ENCODE measurements around the gene DNAJB9. TPM values are rescaled to one million over a fixed set of nuclear protein-coding genes. Genes with fewer than 3 reads are reported as not detected.

Gene DNAJB9
- total RNA-seq, 1 experiment from 2014 or later = 12.9 TPM

- H3K27ac ChIP-seq (ENCODE audit: low read depth, low read length, poor library complexity, severe bottlenecking) = no peak overlapping the region
- ChIA-PET POLR2A (ENCODE audit: low non-redundant PET) (no interaction called here), CTCF (no interaction called here)
- BruUV-seq (replicated peaks) = no TSS peak
- intact Hi-C loops (cut with micrococcal nuclease; ENCODE audit: unreplicated experiment) = no loop called here
- no peaks in the 10 kb centered on the region for H3K36me3 ChIP-seq (ENCODE audit: insufficient read depth, low read length, poor library complexity, severe bottlenecking)
- no peak overlapping the region for H3K4me3 ChIP-seq (ENCODE audit: low read depth, low read length, poor library complexity, severe bottlenecking)
- no peaks in the 10 kb centered on the region for H3K27me3 ChIP-seq (replicated peaks; ENCODE audit: insufficient read depth, low read depth, low read length, poor library complexity)
- H3K4me1 ChIP-seq (ENCODE audit: insufficient read depth, low read length, poor library complexity, severe bottlenecking) = peaks cover 7% of the 10 kb centered on the region
- H3K9me3 ChIP-seq (ENCODE audit: low read depth, low read length, poor library complexity, severe bottlenecking) = no peaks in the 10 kb centered on the region
- DNase-seq (ENCODE audit: low spot score) = no peak
- TF ChIP-seq CTCF (conservative IDR thresholded peaks at IDR 0.05; ENCODE audit: low read depth, low read length) = no peak
Measured at GRCh38 chr7:108529341-108529740, 40.3 kb upstream of the DNAJB9 start.

- Histone ChIP-seq H3K27me3 (replicated peaks; ENCODE audit: insufficient read depth, low read depth, low read length, poor library complexity) (no peaks in the 10 kb centered on the region), H3K4me3 (ENCODE audit: low read depth, low read length, poor library complexity, severe bottlenecking) (no peak overlapping the region), H3K36me3 (ENCODE audit: insufficient read depth, low read length, poor library complexity, severe bottlenecking) (no peaks in the 10 kb centered on the region), H3K4me1 (ENCODE audit: insufficient read depth, low read length, poor library complexity, severe bottlenecking) (no peaks in the 10 kb centered on the region), H3K9me3 (ENCODE audit: low read depth, low read length, poor library complexity, severe bottlenecking) (no peaks in the 10 kb centered on the region), H3K27ac (ENCODE audit: low read depth, low read length, poor library complexity, severe bottlenecking) (no peak overlapping the region)
- DNase-seq (ENCODE audit: low spot score) = no peak
- no TSS peak for BruUV-seq (replicated peaks)
- POLR2A ChIA-PET (ENCODE audit: low non-redundant PET) = no interaction called here
- CTCF ChIA-PET = no interaction called here
- intact Hi-C loops (cut with micrococcal nuclease; ENCODE audit: unreplicated experiment) = no loop called here
- TF ChIP-seq EZH2 (IDR thresholded peaks at IDR 0.05; ENCODE audit: borderline replicate concordance, low read depth, low read length, poor library complexity, severe bottlenecking) (no peak), CTCF (conservative IDR thresholded peaks at IDR 0.05; ENCODE audit: low read depth, low read length) (no peak)
Measured at GRCh38 chr7:108533712-108534111, 36.0 kb upstream of the DNAJB9 start.

- no peaks in the 10 kb centered on the region for H3K9me3 ChIP-seq (ENCODE audit: low read depth, low read length, poor library complexity, severe bottlenecking)
- DNase-seq (ENCODE audit: low spot score) = no peak
- no TSS peak for BruUV-seq (replicated peaks)
- H3K27me3 ChIP-seq (replicated peaks; ENCODE audit: insufficient read depth, low read depth, low read length, poor library complexity) = no peaks in the 10 kb centered on the region
- H3K4me3 ChIP-seq (ENCODE audit: low read depth, low read length, poor library complexity, severe bottlenecking) = no peak overlapping the region
- ChIA-PET CTCF (no interaction called here), POLR2A (ENCODE audit: low non-redundant PET) (no interaction called here)
- no peaks in the 10 kb centered on the region for H3K36me3 ChIP-seq (ENCODE audit: insufficient read depth, low read length, poor library complexity, severe bottlenecking)
- TF ChIP-seq EZH2 (IDR thresholded peaks at IDR 0.05; ENCODE audit: borderline replicate concordance, low read depth, low read length, poor library complexity, severe bottlenecking) = no peak
- no peak for TF ChIP-seq CTCF (conservative IDR thresholded peaks at IDR 0.05; ENCODE audit: low read depth, low read length)
- H3K27ac ChIP-seq (ENCODE audit: low read depth, low read length, poor library complexity, severe bottlenecking) = no peak overlapping the region
- H3K4me1 ChIP-seq (ENCODE audit: insufficient read depth, low read length, poor library complexity, severe bottlenecking) = no peaks in the 10 kb centered on the region
- intact Hi-C loops (cut with micrococcal nuclease; ENCODE audit: unreplicated experiment) = no loop called here
Measured at GRCh38 chr7:108535257-108535656, 34.4 kb upstream of the DNAJB9 start.

Data from A673 (cell line).